ENCODE data around the gene RBMS3. TPM values are rescaled to one million over a fixed set of nuclear protein-coding genes. Genes with fewer than 3 reads are reported as not detected.
"Not testable (repeated sequence)": the region's sequence is repeated elsewhere in the genome, so short reads cannot be mapped to it uniquely, and the experiment has no call there.

RBMS3 gene
- total RNA-seq, 1 experiment from 2014 or later: 1.3 TPM

- TF ChIP-seq CTCF (IDR thresholded peaks at IDR 0.05; ENCODE audit: unreplicated experiment): no peak
- Mint-ChIP-seq H3K4me3 (ENCODE audit: low read depth, unreplicated experiment) (no peak overlapping the region), H3K4me1 (ENCODE audit: low read depth, unreplicated experiment) (peaks cover 7% of the 10 kb centered on the region), H3K36me3 (ENCODE audit: insufficient read depth, unreplicated experiment) (no peaks in the 10 kb centered on the region), H3K27ac (ENCODE audit: unreplicated experiment) (no peak overlapping the region), H3K27me3 (ENCODE audit: unreplicated experiment) (no peaks in the 10 kb centered on the region), H3K9me3 (ENCODE audit: low read depth, unreplicated experiment) (no peaks in the 10 kb centered on the region)
- DNase-seq: no peak
- intact Hi-C loops (cut with micrococcal nuclease; ENCODE audit: unreplicated experiment): no loop called here
- no TSS peak for BruUV-seq (replicated peaks)
- CTCF ChIA-PET: interaction anchor here (0.6 kb wide), 1 partner anchor 475 kb away, joined by 3 read pairs; no protein-coding TSS in a partner anchor
Measured at GRCh38 chr3:29319798-29320197, 38.9 kb downstream of the RBMS3 start.

- H3K27ac Mint-ChIP-seq (ENCODE audit: unreplicated experiment): no peak overlapping the region
- H3K36me3 Mint-ChIP-seq (ENCODE audit: insufficient read depth, unreplicated experiment): no peaks in the 10 kb centered on the region
- H3K4me3 Mint-ChIP-seq (ENCODE audit: low read depth, unreplicated experiment): no peak overlapping the region
- intact Hi-C loops (cut with micrococcal nuclease; ENCODE audit: unreplicated experiment): no loop called here
- CTCF ChIA-PET: no interaction called here
- H3K4me1 Mint-ChIP-seq (ENCODE audit: low read depth, unreplicated experiment): peaks cover 9% of the 10 kb centered on the region
- DNase-seq: no peak
- H3K9me3 Mint-ChIP-seq (ENCODE audit: low read depth, unreplicated experiment): no peaks in the 10 kb centered on the region
- no peaks in the 10 kb centered on the region for H3K27me3 Mint-ChIP-seq (ENCODE audit: unreplicated experiment)
- no peak for TF ChIP-seq CTCF (IDR thresholded peaks at IDR 0.05; ENCODE audit: unreplicated experiment)
- BruUV-seq (replicated peaks): no TSS peak
Measured at GRCh38 chr3:29322586-29322985, 41.7 kb downstream of the RBMS3 start.

GRCh38 chr3:29324180-29324651 lies 43.3 kb downstream of the RBMS3 start:
- Mint-ChIP-seq H3K4me1 (ENCODE audit: low read depth, unreplicated experiment) (peaks cover 9% of the 10 kb centered on the region), H3K36me3 (ENCODE audit: insufficient read depth, unreplicated experiment) (no peaks in the 10 kb centered on the region), H3K4me3 (ENCODE audit: low read depth, unreplicated experiment) (no peak overlapping the region), H3K9me3 (ENCODE audit: low read depth, unreplicated experiment) (no peaks in the 10 kb centered on the region), H3K27ac (ENCODE audit: unreplicated experiment) (no peak overlapping the region), H3K27me3 (ENCODE audit: unreplicated experiment) (no peaks in the 10 kb centered on the region)
- DNase-seq: no peak
- TF ChIP-seq CTCF (IDR thresholded peaks at IDR 0.05; ENCODE audit: unreplicated experiment): no peak
- CTCF ChIA-PET: interaction anchor here (0.6 kb wide), 1 partner anchor 179 kb away, joined by 3 read pairs; no protein-coding TSS in a partner anchor
- BruUV-seq (replicated peaks): no TSS peak
- intact Hi-C loops (cut with micrococcal nuclease; ENCODE audit: unreplicated experiment): no loop called here

GRCh38 chr3:29326540-29326939 lies 45.7 kb downstream of the RBMS3 start:
- H3K4me1 Mint-ChIP-seq (ENCODE audit: low read depth, unreplicated experiment); H3K4me3 Mint-ChIP-seq (ENCODE audit: low read depth, unreplicated experiment); H3K9me3 Mint-ChIP-seq (ENCODE audit: low read depth, unreplicated experiment); CTCF ChIA-PET; H3K27ac Mint-ChIP-seq (ENCODE audit: unreplicated experiment); H3K36me3 Mint-ChIP-seq (ENCODE audit: insufficient read depth, unreplicated experiment); H3K27me3 Mint-ChIP-seq (ENCODE audit: unreplicated experiment); DNase-seq; BruUV-seq (replicated peaks); intact Hi-C loops (cut with micrococcal nuclease; ENCODE audit: unreplicated experiment): not testable (repeated sequence)

- CTCF ChIA-PET: no interaction called here
- peaks cover 2% of the 10 kb centered on the region for H3K4me1 Mint-ChIP-seq (ENCODE audit: low read depth, unreplicated experiment)
- no peaks in the 10 kb centered on the region for H3K9me3 Mint-ChIP-seq (ENCODE audit: low read depth, unreplicated experiment)
- H3K4me3 Mint-ChIP-seq (ENCODE audit: low read depth, unreplicated experiment): no peak overlapping the region
- no peak for DNase-seq
- no TSS peak for BruUV-seq (replicated peaks)
- no peaks in the 10 kb centered on the region for H3K36me3 Mint-ChIP-seq (ENCODE audit: insufficient read depth, unreplicated experiment)
- TF ChIP-seq CTCF (IDR thresholded peaks at IDR 0.05; ENCODE audit: unreplicated experiment): no peak
- no peak overlapping the region for H3K27ac Mint-ChIP-seq (ENCODE audit: unreplicated experiment)
- intact Hi-C loops (cut with micrococcal nuclease; ENCODE audit: unreplicated experiment): no loop called here
- H3K27me3 Mint-ChIP-seq (ENCODE audit: unreplicated experiment): no peaks in the 10 kb centered on the region
Measured at GRCh38 chr3:29329986-29330890, 49.4 kb downstream of the RBMS3 start.
